ENCODE data around the gene HSPA12B. TPM values are rescaled to one million over a fixed set of nuclear protein-coding genes. Genes with fewer than 3 reads are reported as not detected.

Gene HSPA12B
- total and polyA plus RNA-seq, 2 of the 13 experiments (the other 11 are each of a cell fraction or from before 2014, with no cell fraction given): 0.01 TPM; not detected in 1

- TF ChIP-seq ZFY (CRISPR knock-in tag; IDR thresholded peaks at IDR 0.05) (peak; percentile 77), KMT2B (CRISPR knock-in tag; IDR thresholded peaks at IDR 0.05) (peak; percentile 34; the same call in 1 of the 2 replicates), SIN3A (IDR thresholded peaks at IDR 0.05; ENCODE audit: borderline replicate concordance, low read depth, low read length) (peak; percentile 85; the same call in 1 of the 2 replicates), SIX1 (CRISPR knock-in tag; IDR thresholded peaks at IDR 0.05; ENCODE audit: borderline replicate concordance) (no peak), KLF12 (CRISPR knock-in tag; IDR thresholded peaks at IDR 0.05; ENCODE audit: borderline replicate concordance) (peak; percentile 69; the same call in 1 of the 2 replicates), SMAD1 (CRISPR knock-in tag; IDR thresholded peaks at IDR 0.05; ENCODE audit: borderline replicate concordance, low read depth) (no peak), ZNF460 (CRISPR knock-in tag; IDR thresholded peaks at IDR 0.05; ENCODE audit: borderline replicate concordance) (no peak), ZNF619 (CRISPR knock-in tag; IDR thresholded peaks at IDR 0.05) (no peak), TFDP2 (CRISPR knock-in tag; IDR thresholded peaks at IDR 0.05) (peak; percentile 60), ZFAT (CRISPR knock-in tag; conservative IDR thresholded peaks at IDR 0.05) (no peak), MTERF4 (CRISPR knock-in tag; IDR thresholded peaks at IDR 0.05) (no peak), SNAPC4 (CRISPR knock-in tag; IDR thresholded peaks at IDR 0.05) (no peak), PCBP1 (IDR thresholded peaks at IDR 0.05; ENCODE audit: borderline replicate concordance, low read depth, low read length) (no peak), ZNF556 (CRISPR knock-in tag; IDR thresholded peaks at IDR 0.05; ENCODE audit: borderline replicate concordance) (no peak), PCBP2 (optimal IDR thresholded peaks at IDR 0.05; ENCODE audit: low read depth, low read length, poor library complexity, severe bottlenecking) (no peak), REST (IDR thresholded peaks at IDR 0.05; ENCODE audit: borderline replicate concordance in 1 of 2, low read depth in 1 of 2, low read length in 2 of 2) (peak; percentile 48 to 89), SALL1 (CRISPR knock-in tag; IDR thresholded peaks at IDR 0.05) (peak; percentile 62; the same call in 1 of the 2 replicates)
Observed at GRCh38 chr20:3786665-3787323, 54.3 kb downstream of the HSPA12B start, which contains the start of gene CENPB (continued).

Data from HepG2 (cell line).